ENCODE data around the gene BCL2L11.

Gene BCL2L11

GRCh38 chr2:111192776-111193368 lies 72.2 kb downstream of the BCL2L11 start:
- no peak for DNase-seq (ENCODE audit: low read depth)

GRCh38 chr2:111194835-111195621 lies 74.3 kb downstream of the BCL2L11 start:
- no peak for DNase-seq (ENCODE audit: low read depth)

GRCh38 chr2:111196435-111196834 lies 75.7 kb downstream of the BCL2L11 start:
- DNase-seq (ENCODE audit: low read depth), result no peak

- DNase-seq (ENCODE audit: low read depth), result no peak
Observed at GRCh38 chr2:111198701-111199100, 78.0 kb downstream of the BCL2L11 start.

- no peak for DNase-seq (ENCODE audit: low read depth)
Observed at GRCh38 chr2:111199840-111200239, 79.1 kb downstream of the BCL2L11 start.

- no peak for DNase-seq (ENCODE audit: low read depth)
Observed at GRCh38 chr2:111200333-111200881, 79.7 kb downstream of the BCL2L11 start.

GRCh38 chr2:111201214-111201613 lies 80.5 kb downstream of the BCL2L11 start:
- no peak for DNase-seq (ENCODE audit: low read depth)

GRCh38 chr2:111202266-111203040 lies 81.7 kb downstream of the BCL2L11 start:
- no peak for DNase-seq (ENCODE audit: low read depth)

GRCh38 chr2:111204706-111205105 lies 84.0 kb downstream of the BCL2L11 start:
- no peak for DNase-seq (ENCODE audit: low read depth)

- DNase-seq (ENCODE audit: low read depth), result no peak
Observed at GRCh38 chr2:111205774-111206173, 85.1 kb downstream of the BCL2L11 start.

- no peak for DNase-seq (ENCODE audit: low read depth)
Observed at GRCh38 chr2:111207851-111208250, 87.1 kb downstream of the BCL2L11 start.

- no peak for DNase-seq (ENCODE audit: low read depth)
Observed at GRCh38 chr2:111208639-111209038, 87.9 kb downstream of the BCL2L11 start.

GRCh38 chr2:111209045-111209514 lies 88.4 kb downstream of the BCL2L11 start:
- peak; percentile 13 for DNase-seq (ENCODE audit: low read depth)

GRCh38 chr2:111210036-111210435 lies 89.3 kb downstream of the BCL2L11 start:
- DNase-seq (ENCODE audit: low read depth), result no peak

- no peak for DNase-seq (ENCODE audit: low read depth)
Observed at GRCh38 chr2:111213877-111214276, 93.2 kb downstream of the BCL2L11 start.

- no peak for DNase-seq (ENCODE audit: low read depth)
Observed at GRCh38 chr2:111216811-111217652, 96.3 kb downstream of the BCL2L11 start.
